ENCODE data around the gene BPTF.

DNA sequence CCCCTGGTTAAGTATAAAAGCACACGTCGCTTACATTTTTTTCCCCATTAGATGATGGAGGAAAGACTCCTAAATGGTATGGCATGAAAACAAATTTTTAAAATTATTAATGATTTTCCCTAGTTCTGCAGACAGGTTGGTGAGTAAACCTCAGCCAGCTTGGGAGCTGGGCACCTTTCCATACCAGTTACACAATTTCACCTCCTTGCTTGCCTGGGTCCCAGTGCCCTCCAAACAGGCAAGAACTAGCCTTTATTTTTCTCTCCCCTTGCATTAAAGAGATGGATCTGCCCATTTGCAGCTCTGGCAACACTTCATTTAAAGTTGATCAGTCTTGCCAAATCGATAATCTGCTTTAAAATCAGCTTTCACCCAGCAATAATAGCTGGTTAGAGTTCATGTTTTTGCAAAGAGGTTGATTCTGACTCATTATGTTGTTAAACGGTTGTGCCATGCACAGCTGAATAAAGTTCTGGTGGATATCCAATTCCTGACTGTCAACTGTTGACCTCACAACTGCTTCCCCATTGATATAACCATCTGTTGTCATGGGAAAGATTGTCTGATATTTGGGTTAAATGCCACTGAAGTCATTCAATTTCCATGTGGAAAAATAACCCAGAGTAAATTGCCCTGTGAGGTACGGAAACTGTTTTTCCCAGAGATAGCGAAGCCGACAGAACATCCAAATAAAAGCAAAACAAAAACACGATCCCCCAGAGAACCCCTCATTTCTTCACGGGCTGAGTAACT is 169.7 kb downstream of the BPTF start:
- TF ChIP-seq, protein P1, sequence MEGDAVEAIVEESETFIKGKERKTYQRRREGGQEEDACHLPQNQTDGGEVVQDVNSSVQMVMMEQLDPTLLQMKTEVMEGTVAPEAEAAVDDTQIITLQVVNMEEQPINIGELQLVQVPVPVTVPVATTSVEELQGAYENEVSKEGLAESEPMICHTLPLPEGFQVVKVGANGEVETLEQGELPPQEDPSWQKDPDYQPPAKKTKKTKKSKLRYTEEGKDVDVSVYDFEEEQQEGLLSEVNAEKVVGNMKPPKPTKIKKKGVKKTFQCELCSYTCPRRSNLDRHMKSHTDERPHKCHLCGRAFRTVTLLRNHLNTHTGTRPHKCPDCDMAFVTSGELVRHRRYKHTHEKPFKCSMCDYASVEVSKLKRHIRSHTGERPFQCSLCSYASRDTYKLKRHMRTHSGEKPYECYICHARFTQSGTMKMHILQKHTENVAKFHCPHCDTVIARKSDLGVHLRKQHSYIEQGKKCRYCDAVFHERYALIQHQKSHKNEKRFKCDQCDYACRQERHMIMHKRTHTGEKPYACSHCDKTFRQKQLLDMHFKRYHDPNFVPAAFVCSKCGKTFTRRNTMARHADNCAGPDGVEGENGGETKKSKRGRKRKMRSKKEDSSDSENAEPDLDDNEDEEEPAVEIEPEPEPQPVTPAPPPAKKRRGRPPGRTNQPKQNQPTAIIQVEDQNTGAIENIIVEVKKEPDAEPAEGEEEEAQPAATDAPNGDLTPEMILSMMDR (IDR thresholded peaks at IDR 0.05 in 4 of 5, conservative IDR thresholded peaks at IDR 0.05 in 1 of 5) = no peak
- TF ChIP-seq POLR2A (IDR thresholded peaks at IDR 0.05) = no peak
